GM21360 (cell line): Measurements from ENCODE around the gene BRMS1.
"Not testable (repeated sequence)": the region's sequence is repeated elsewhere in the genome, so short reads cannot be mapped to it uniquely, and the experiment has no call there.

Experiments
- ATAC-seq: cut with Tn5 transposase; IDR thresholded peaks from one replicate; pipeline ENCODE4 v1.9.1; 2021; ENCODE audit warnings: mild to moderate bottlenecking, moderate library complexity; ENCODE audit not compliant: unreplicated experiment

The BRMS1 gene

GRCh38 chr11:66363805-66364535, 19.1 kb upstream of the BRMS1 start:
- ATAC-seq = no peak

- no peak for ATAC-seq
Measured at GRCh38 chr11:66363187-66363601, 18.3 kb upstream of the BRMS1 start.

GRCh38 chr11:66362481-66363147, 17.7 kb upstream of the BRMS1 start:
- ATAC-seq = no peak

GRCh38 chr11:66361502-66361941, 16.6 kb upstream of the BRMS1 start:
- no peak for ATAC-seq

GRCh38 chr11:66360406-66361073, 15.6 kb upstream of the BRMS1 start:
- no peak for ATAC-seq

- no peak for ATAC-seq
Measured at GRCh38 chr11:66359662-66360087, 14.8 kb upstream of the BRMS1 start.

GRCh38 chr11:66350560-66351235, 5.8 kb upstream of the BRMS1 start:
- ATAC-seq = not testable (repeated sequence)

- ATAC-seq = no peak
Measured at GRCh38 chr11:66349084-66349386, 4.1 kb upstream of the BRMS1 start.

- peak; percentile 40 for ATAC-seq
Measured at GRCh38 chr11:66347425-66348276, 2.7 kb upstream of the BRMS1 start, which contains the start of gene B4GAT1. Gene B4GAT1 (minus strand): TSS chr11:66347629. CDS start chr11:66347545, 84 bp downstream.

GRCh38 chr11:66346476-66347424, 1.8 kb upstream of the BRMS1 start:
- no peak for ATAC-seq

GRCh38 chr11:66345316-66345649, 379 bp upstream of the BRMS1 start:
- peak; percentile 8 for ATAC-seq

- ATAC-seq = no peak
Measured at GRCh38 chr11:66343176-66343575, 1.7 kb downstream of the BRMS1 start.

- ATAC-seq = no peak
Measured at GRCh38 chr11:66341502-66342126, 3.3 kb downstream of the BRMS1 start.

GRCh38 chr11:66340596-66341501, 4.1 kb downstream of the BRMS1 start:
- no peak for ATAC-seq

GRCh38 chr11:66339686-66340483, 5.0 kb downstream of the BRMS1 start:
- ATAC-seq = no peak

GRCh38 chr11:66339162-66339675, 5.7 kb downstream of the BRMS1 start:
- ATAC-seq = no peak
